ENCODE data around the gene ANKMY1.

DNA sequence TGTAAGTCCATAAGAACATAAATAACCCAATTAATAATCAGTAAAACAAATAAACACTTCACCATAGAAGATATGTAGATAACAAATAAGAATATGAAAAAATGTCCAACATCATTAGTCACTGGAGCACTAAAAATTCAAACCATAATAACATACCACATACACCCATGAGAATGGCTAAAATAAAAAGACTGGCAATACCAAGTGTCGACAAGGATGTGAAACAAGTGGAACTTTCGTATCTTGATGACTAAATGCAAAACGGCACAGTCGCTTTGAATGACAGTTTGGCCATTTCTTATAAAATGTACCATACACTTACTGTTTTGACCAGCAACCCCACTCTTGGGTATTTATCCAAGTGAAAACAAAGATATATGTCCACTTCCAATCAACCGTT, 26.8 kb downstream of the ANKMY1 start:
- TF ChIP-seq, protein P1, sequence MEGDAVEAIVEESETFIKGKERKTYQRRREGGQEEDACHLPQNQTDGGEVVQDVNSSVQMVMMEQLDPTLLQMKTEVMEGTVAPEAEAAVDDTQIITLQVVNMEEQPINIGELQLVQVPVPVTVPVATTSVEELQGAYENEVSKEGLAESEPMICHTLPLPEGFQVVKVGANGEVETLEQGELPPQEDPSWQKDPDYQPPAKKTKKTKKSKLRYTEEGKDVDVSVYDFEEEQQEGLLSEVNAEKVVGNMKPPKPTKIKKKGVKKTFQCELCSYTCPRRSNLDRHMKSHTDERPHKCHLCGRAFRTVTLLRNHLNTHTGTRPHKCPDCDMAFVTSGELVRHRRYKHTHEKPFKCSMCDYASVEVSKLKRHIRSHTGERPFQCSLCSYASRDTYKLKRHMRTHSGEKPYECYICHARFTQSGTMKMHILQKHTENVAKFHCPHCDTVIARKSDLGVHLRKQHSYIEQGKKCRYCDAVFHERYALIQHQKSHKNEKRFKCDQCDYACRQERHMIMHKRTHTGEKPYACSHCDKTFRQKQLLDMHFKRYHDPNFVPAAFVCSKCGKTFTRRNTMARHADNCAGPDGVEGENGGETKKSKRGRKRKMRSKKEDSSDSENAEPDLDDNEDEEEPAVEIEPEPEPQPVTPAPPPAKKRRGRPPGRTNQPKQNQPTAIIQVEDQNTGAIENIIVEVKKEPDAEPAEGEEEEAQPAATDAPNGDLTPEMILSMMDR (IDR thresholded peaks at IDR 0.05; ENCODE audit: low read depth, low read length) = no peak
- no peak for TF ChIP-seq EZH2phosphoT487 (IDR thresholded peaks at IDR 0.05; ENCODE audit: low read depth)

Data from OCI-LY3 (cell line).